ENCODE data around the gene SLC30A1. TPM values are rescaled to one million over a fixed set of nuclear protein-coding genes. Genes with fewer than 3 reads are reported as not detected.

Gene SLC30A1
- total and polyA plus RNA-seq, 2 of the 13 experiments (the other 11 are each of a cell fraction or from before 2014, with no cell fraction given), result 5.9 to 24.4 TPM

DNA sequence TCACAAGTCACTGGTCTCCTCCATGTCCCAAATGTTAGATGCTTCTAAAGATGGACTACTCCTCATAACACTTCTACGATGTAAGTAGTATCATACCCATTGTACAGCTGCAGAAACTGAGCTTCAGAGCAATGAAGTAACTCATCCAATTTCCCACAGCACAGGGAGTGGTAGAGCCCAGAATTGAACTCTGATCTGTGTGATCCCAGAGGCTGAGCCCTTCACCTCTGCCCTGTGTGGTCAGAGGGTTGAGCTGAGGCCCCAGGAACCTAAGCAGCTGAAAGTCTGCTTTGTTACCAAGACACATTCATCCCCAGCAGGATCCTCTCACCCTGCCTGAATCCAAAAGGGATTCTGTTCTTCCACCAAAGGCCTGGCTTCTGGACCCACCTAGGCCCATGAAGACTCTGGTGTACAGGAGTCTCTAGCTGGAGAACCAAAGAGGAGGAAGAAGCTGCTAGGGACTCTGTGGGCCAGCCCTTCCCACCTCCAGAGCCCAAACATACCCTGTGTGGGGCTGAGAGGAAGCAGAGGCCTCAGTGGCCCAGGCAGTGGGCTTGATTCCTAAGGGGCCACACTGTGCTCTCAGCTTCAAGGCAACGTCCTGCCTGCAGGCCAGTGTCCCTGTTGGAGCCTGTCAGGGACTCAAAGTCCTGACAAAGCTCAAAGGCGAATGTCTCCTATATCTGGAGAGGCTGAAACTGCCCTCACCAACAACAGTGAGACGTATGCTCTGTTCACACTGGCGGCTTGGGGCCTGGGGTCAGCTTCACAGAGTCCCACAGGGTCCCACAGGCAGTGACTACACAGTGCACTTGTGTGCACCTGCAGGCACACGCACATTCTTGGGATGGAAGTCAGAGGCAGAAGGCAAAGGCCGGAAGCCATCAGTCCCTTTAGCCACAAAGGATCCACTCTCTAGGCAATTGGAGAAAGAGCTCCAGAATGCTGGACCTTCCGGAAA, 40.4 kb upstream of the SLC30A1 start (continued):
- no peak for TF ChIP-seq ZNF142 (CRISPR knock-in tag; IDR thresholded peaks at IDR 0.05)
- TF ChIP-seq ZNF543 (CRISPR knock-in tag; IDR thresholded peaks at IDR 0.05), result no peak
- no peak for TF ChIP-seq GATAD1 (CRISPR knock-in tag; IDR thresholded peaks at IDR 0.05)
- no peak for TF ChIP-seq ZNF414 (CRISPR knock-in tag; IDR thresholded peaks at IDR 0.05)
- TF ChIP-seq HDAC2 (CRISPR knock-in tag; IDR thresholded peaks at IDR 0.05), result peak; percentile 76
- no peak for TF ChIP-seq KDM5A (IDR thresholded peaks at IDR 0.05; ENCODE audit: borderline replicate concordance, low read length)
- no peak for TF ChIP-seq ZNF180 (CRISPR knock-in tag; IDR thresholded peaks at IDR 0.05; ENCODE audit: borderline replicate concordance, low read depth)
- TF ChIP-seq, protein P1, sequence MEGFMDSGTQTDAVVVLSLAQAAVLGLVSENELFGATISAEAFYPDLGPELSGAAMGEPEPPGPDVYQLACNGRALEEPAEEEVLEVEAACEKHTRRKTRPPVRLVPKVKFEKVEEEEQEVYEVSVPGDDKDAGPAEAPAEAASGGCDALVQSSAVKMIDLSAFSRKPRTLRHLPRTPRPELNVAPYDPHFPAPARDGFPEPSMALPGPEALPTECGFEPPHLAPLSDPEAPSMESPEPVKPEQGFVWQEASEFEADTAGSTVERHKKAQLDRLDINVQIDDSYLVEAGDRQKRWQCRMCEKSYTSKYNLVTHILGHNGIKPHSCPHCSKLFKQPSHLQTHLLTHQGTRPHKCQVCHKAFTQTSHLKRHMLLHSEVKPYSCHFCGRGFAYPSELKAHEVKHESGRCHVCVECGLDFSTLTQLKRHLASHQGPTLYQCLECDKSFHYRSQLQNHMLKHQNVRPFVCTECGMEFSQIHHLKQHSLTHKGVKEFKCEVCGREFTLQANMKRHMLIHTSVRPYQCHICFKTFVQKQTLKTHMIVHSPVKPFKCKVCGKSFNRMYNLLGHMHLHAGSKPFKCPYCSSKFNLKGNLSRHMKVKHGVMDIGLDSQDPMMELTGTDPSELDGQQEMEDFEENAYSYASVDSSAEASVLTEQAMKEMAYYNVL (CRISPR knock-in tag; IDR thresholded peaks at IDR 0.05; ENCODE audit: borderline replicate concordance), result no peak
- TF ChIP-seq SP140L (CRISPR knock-in tag; IDR thresholded peaks at IDR 0.05; ENCODE audit: borderline replicate concordance), result no peak
- no peak for TF ChIP-seq POLR2AphosphoS2 (IDR thresholded peaks at IDR 0.05; ENCODE audit: low read depth, low read length)
- TF ChIP-seq ZFP82 (CRISPR knock-in tag; IDR thresholded peaks at IDR 0.05; ENCODE audit: borderline replicate concordance), result no peak
- no peak for TF ChIP-seq HIC2 (CRISPR knock-in tag; IDR thresholded peaks at IDR 0.05; ENCODE audit: low read depth)
- TF ChIP-seq ZNF253 (CRISPR knock-in tag; IDR thresholded peaks at IDR 0.05; ENCODE audit: borderline replicate concordance), result no peak
- TF ChIP-seq, protein P2, sequence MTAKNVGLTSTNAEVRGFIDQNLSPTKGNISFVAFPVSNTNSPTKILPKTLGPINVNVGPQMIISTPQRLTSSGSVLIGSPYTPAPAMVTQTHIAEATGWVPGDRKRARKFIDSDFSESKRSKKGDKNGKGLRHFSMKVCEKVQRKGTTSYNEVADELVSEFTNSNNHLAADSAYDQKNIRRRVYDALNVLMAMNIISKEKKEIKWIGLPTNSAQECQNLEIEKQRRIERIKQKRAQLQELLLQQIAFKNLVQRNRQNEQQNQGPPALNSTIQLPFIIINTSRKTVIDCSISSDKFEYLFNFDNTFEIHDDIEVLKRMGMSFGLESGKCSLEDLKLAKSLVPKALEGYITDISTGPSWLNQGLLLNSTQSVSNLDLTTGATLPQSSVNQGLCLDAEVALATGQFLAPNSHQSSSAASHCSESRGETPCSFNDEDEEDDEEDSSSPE (CRISPR knock-in tag; IDR thresholded peaks at IDR 0.05), result 0 out of 2 replicates have a peak, but pooled peaks have one; percentile 16

Data from HepG2 (cell line).